Measurements from ENCODE around the gene SMAD7.

SMAD7 gene

DNA sequence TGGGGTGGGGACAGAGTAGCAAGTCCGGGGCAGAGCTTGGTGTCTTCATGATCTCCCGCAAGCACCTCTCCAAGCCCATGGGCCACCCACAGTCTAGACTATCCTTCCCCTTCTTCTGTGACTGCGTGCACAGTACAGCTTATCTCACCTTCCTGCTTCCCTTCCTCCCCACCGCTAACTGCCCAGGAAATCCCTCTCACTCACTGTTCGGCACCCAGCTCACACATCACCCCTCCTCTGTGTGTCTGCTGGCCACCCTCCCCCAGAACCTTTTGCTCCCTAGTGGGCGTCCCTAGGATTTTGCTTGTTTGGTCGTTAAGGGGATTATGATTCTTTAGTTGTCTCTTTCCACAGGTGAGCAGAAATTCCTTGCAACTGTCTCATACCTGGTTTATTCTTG lies 31.5 kb upstream of the SMAD7 start:
- Histone ChIP-seq H3K27me3 (ENCODE audit: insufficient read depth, low read length, poor library complexity) (no peaks in the 10 kb centered on the region), H3K79me2 (ENCODE audit: control insufficient read depth, insufficient read depth, low read length) (no peaks in the 10 kb centered on the region), H3K9ac (ENCODE audit: low read length) (no peak overlapping the region), H3K18ac (ENCODE audit: low read length) (no peak overlapping the region), H2BK5ac (ENCODE audit: low read length) (no peak overlapping the region), H4K8ac (ENCODE audit: low read depth, low read length) (no peak overlapping the region), H3K23ac (ENCODE audit: low read length) (no peak overlapping the region), H3K4me3 (ENCODE audit: low read length) (no peak overlapping the region), H2BK120ac (ENCODE audit: low read depth, low read length) (no peak overlapping the region), H3K79me1 (ENCODE audit: low read length) (no peaks in the 10 kb centered on the region), H3K36me3 (ENCODE audit: control insufficient read depth, insufficient read depth, low read length) (no peaks in the 10 kb centered on the region), H3K4ac (ENCODE audit: low read depth, low read length) (no peak overlapping the region), H3K4me1 (ENCODE audit: control insufficient read depth, low read depth, low read length) (peaks cover 4% of the 10 kb centered on the region), H3K27ac (ENCODE audit: low read depth, low read length) (no peak overlapping the region), H2AK5ac (ENCODE audit: low read length) (no peak overlapping the region), H3K56ac (ENCODE audit: low read length) (no peak overlapping the region), H4K5ac (ENCODE audit: low read length) (no peak overlapping the region), H3K4me2 (ENCODE audit: low read length) (no peak overlapping the region), H2BK15ac (replicated peaks; ENCODE audit: low read depth) (no peak overlapping the region)
- no peak for DNase-seq
- no CpG with 5 or more reads among the region's 7 CpGs for WGBS (ENCODE audit: extremely low coverage, insufficient coverage, low lambda C conversion rate)

GRCh38 chr18:48979944-48980890 lies 29.5 kb upstream of the SMAD7 start:
- WGBS (ENCODE audit: extremely low coverage, insufficient coverage, low lambda C conversion rate) = no CpG with 5 or more reads among the region's 11 CpGs
- no peak overlapping the region for H3K9ac ChIP-seq (ENCODE audit: low read length)
- H4K5ac ChIP-seq (ENCODE audit: low read length) = no peak overlapping the region
- H3K36me3 ChIP-seq (ENCODE audit: control insufficient read depth, insufficient read depth, low read length) = no peaks in the 10 kb centered on the region
- H3K79me1 ChIP-seq (ENCODE audit: low read length) = no peaks in the 10 kb centered on the region
- no peak overlapping the region for H3K4me2 ChIP-seq (ENCODE audit: low read length)
- no peak overlapping the region for H3K4ac ChIP-seq (ENCODE audit: low read depth, low read length)
- no peak overlapping the region for H3K18ac ChIP-seq (ENCODE audit: low read length)
- no peak for DNase-seq
- H3K79me2 ChIP-seq (ENCODE audit: control insufficient read depth, insufficient read depth, low read length) = no peaks in the 10 kb centered on the region
- no peak overlapping the region for H2BK120ac ChIP-seq (ENCODE audit: low read depth, low read length)
- no peak overlapping the region for H3K23ac ChIP-seq (ENCODE audit: low read length)
- H2BK5ac ChIP-seq (ENCODE audit: low read length) = peak overlapping the region; percentile 35
- no peak overlapping the region for H4K8ac ChIP-seq (ENCODE audit: low read depth, low read length)
- no peak overlapping the region for H2BK15ac ChIP-seq (replicated peaks; ENCODE audit: low read depth)
- no peaks in the 10 kb centered on the region for H3K27me3 ChIP-seq (ENCODE audit: insufficient read depth, low read length, poor library complexity)
- H3K56ac ChIP-seq (ENCODE audit: low read length) = peak overlapping the region; percentile 47
- peaks cover 4% of the 10 kb centered on the region for H3K4me1 ChIP-seq (ENCODE audit: control insufficient read depth, low read depth, low read length)
- no peak overlapping the region for H3K4me3 ChIP-seq (ENCODE audit: low read length)
- H3K27ac ChIP-seq (ENCODE audit: low read depth, low read length) = no peak overlapping the region
- peak overlapping the region; percentile 67 for H2AK5ac ChIP-seq (ENCODE audit: low read length)

GRCh38 chr18:48977914-48978313 lies 27.1 kb upstream of the SMAD7 start:
- Histone ChIP-seq H3K79me1 (ENCODE audit: low read length) (no peaks in the 10 kb centered on the region), H2AK5ac (ENCODE audit: low read length) (peak overlapping the region; percentile 99), H2BK120ac (ENCODE audit: low read depth, low read length) (no peak overlapping the region), H3K4me2 (ENCODE audit: low read length) (no peak overlapping the region), H3K4me3 (ENCODE audit: low read length) (no peak overlapping the region), H3K27me3 (ENCODE audit: insufficient read depth, low read length, poor library complexity) (no peaks in the 10 kb centered on the region), H4K5ac (ENCODE audit: low read length) (no peak overlapping the region), H3K56ac (ENCODE audit: low read length) (no peak overlapping the region), H3K9ac (ENCODE audit: low read length) (no peak overlapping the region), H3K23ac (ENCODE audit: low read length) (no peak overlapping the region), H3K18ac (ENCODE audit: low read length) (no peak overlapping the region), H2BK5ac (ENCODE audit: low read length) (no peak overlapping the region), H3K4ac (ENCODE audit: low read depth, low read length) (peak overlapping the region; percentile 1), H3K36me3 (ENCODE audit: control insufficient read depth, insufficient read depth, low read length) (no peaks in the 10 kb centered on the region), H2BK15ac (replicated peaks; ENCODE audit: low read depth) (no peak overlapping the region), H3K79me2 (ENCODE audit: control insufficient read depth, insufficient read depth, low read length) (no peaks in the 10 kb centered on the region), H3K4me1 (ENCODE audit: control insufficient read depth, low read depth, low read length) (peaks cover 14% of the 10 kb centered on the region), H4K8ac (ENCODE audit: low read depth, low read length) (no peak overlapping the region), H3K27ac (ENCODE audit: low read depth, low read length) (no peak overlapping the region)
- WGBS (ENCODE audit: extremely low coverage, insufficient coverage, low lambda C conversion rate) = no CpG with 5 or more reads among the region's 9 CpGs
- DNase-seq = no peak

- H3K4me2 ChIP-seq (ENCODE audit: low read length) = peak overlapping the region; percentile 59
- no peaks in the 10 kb centered on the region for H3K27me3 ChIP-seq (ENCODE audit: insufficient read depth, low read length, poor library complexity)
- no peaks in the 10 kb centered on the region for H3K79me2 ChIP-seq (ENCODE audit: control insufficient read depth, insufficient read depth, low read length)
- peak overlapping the region; percentile 66 for H2BK15ac ChIP-seq (replicated peaks; ENCODE audit: low read depth)
- peak overlapping the region; percentile 89 for H2BK120ac ChIP-seq (ENCODE audit: low read depth, low read length)
- H3K27ac ChIP-seq (ENCODE audit: low read depth, low read length) = peak overlapping the region; percentile 94
- no peak overlapping the region for H4K5ac ChIP-seq (ENCODE audit: low read length)
- no peak overlapping the region for H2AK5ac ChIP-seq (ENCODE audit: low read length)
- H3K9ac ChIP-seq (ENCODE audit: low read length) = peak overlapping the region; percentile 78
- H3K4me1 ChIP-seq (ENCODE audit: control insufficient read depth, low read depth, low read length) = peaks cover 11% of the 10 kb centered on the region
- peak overlapping the region; percentile 99 for H3K4ac ChIP-seq (ENCODE audit: low read depth, low read length)
- no peak overlapping the region for H2BK5ac ChIP-seq (ENCODE audit: low read length)
- no peaks in the 10 kb centered on the region for H3K36me3 ChIP-seq (ENCODE audit: control insufficient read depth, insufficient read depth, low read length)
- H3K4me3 ChIP-seq (ENCODE audit: low read length) = peak overlapping the region; percentile 38
- H3K79me1 ChIP-seq (ENCODE audit: low read length) = no peaks in the 10 kb centered on the region
- H3K18ac ChIP-seq (ENCODE audit: low read length) = peak overlapping the region; percentile 98
- peak; percentile 81 for DNase-seq
- H3K23ac ChIP-seq (ENCODE audit: low read length) = peak overlapping the region; percentile 66
- peak overlapping the region; percentile 83 for H4K8ac ChIP-seq (ENCODE audit: low read depth, low read length)
- no CpG with 5 or more reads among the region's 119 CpGs for WGBS (ENCODE audit: extremely low coverage, insufficient coverage, low lambda C conversion rate)
- peak overlapping the region; percentile 94 for H3K56ac ChIP-seq (ENCODE audit: low read length)
Measured at GRCh38 chr18:48975817-48976649, 25.3 kb upstream of the SMAD7 start.

DNA sequence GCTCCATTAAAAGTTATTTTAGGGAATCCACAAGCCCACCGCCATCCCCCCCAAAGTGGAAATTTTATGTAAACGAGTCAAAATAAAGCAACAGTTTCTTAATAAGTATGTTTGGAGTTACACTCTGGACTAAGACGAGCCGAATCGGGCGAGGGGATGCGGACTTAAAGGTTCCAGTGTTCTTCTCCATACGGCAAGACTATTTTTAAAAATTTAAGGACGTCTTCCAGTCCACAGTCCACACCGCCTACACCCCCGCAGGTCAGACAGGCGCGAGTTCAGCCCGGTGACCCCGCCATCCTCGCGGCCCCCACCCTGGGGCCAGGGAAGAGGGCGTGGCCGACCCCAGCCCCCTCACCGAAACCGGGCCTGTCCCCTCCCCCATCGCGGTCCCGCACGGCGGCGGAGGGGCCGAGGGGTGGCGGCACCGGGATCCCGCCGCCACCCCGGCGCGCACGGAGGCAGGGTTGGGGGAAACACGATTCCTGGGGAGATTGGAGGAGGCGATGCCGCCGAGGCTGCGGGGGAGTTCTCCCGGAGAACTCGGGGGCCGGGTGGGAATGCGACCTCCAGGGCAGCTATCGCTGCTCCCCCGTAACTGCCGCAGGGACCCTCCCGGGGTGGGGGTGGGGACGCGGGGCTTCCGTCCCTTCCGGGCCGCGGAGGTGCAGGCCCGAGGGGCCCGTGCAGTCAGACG lies 24.5 kb upstream of the SMAD7 start:
- Histone ChIP-seq H3K27me3 (ENCODE audit: insufficient read depth, low read length, poor library complexity) (no peaks in the 10 kb centered on the region), H3K4ac (ENCODE audit: low read depth, low read length) (peak overlapping the region; percentile 99), H3K27ac (ENCODE audit: low read depth, low read length) (peak overlapping the region; percentile 94), H4K5ac (ENCODE audit: low read length) (no peak overlapping the region), H2BK120ac (ENCODE audit: low read depth, low read length) (peak overlapping the region; percentile 89), H3K4me3 (ENCODE audit: low read length) (peak overlapping the region; percentile 38), H3K79me1 (ENCODE audit: low read length) (no peaks in the 10 kb centered on the region), H3K9ac (ENCODE audit: low read length) (peak overlapping the region; percentile 78), H2AK5ac (ENCODE audit: low read length) (no peak overlapping the region), H3K18ac (ENCODE audit: low read length) (peak overlapping the region; percentile 98), H3K56ac (ENCODE audit: low read length) (peak overlapping the region; percentile 94), H3K79me2 (ENCODE audit: control insufficient read depth, insufficient read depth, low read length) (no peaks in the 10 kb centered on the region), H3K36me3 (ENCODE audit: control insufficient read depth, insufficient read depth, low read length) (no peaks in the 10 kb centered on the region), H3K4me2 (ENCODE audit: low read length) (peak overlapping the region; percentile 75), H2BK15ac (replicated peaks; ENCODE audit: low read depth) (peak overlapping the region; percentile 10), H4K8ac (ENCODE audit: low read depth, low read length) (peak overlapping the region; percentile 83), H2BK5ac (ENCODE audit: low read length) (peak overlapping the region; percentile 27), H3K23ac (ENCODE audit: low read length) (no peak overlapping the region), H3K4me1 (ENCODE audit: control insufficient read depth, low read depth, low read length) (peaks cover 11% of the 10 kb centered on the region)
- no CpG with 5 or more reads among the region's 58 CpGs for WGBS (ENCODE audit: extremely low coverage, insufficient coverage, low lambda C conversion rate)
- DNase-seq = peak; percentile 41
